Esophagus muscularis mucosa (tissue), 4 donors: ENCODE measurements around the gene TSHR. TPM values are rescaled to one million over a fixed set of nuclear protein-coding genes. Genes with fewer than 3 reads are reported as not detected.
"Not testable (repeated sequence)": the region's sequence is repeated elsewhere in the genome, so short reads cannot be mapped to it uniquely, and the experiment has no call there.

Source experiments
- DNase-seq: peaks from one replicate; pipeline ENCODE4 v3.0.0-alpha.2; 2017; ENCODE audit errors: extremely low spot score
- H3K27ac ChIP-seq, 4 donors: fragments of 200-600 bp; sonication (generic); replicated peaks in 1 of 4; 1 replicate in 3 of 4; 2 replicates in 1 of 4; pipeline ENCODE4 v1.5.1; 2016 to 2019; ENCODE audit warnings: mild to moderate bottlenecking in 1 of 4
- H3K27me3 ChIP-seq, 4 donors: fragments of 200-600 bp; sonication (generic); one replicate each; pipeline versions ENCODE4 v1.5.1 to v1.6.0; 2016 to 2019
- H3K36me3 ChIP-seq, 4 donors: fragments of 200-600 bp; sonication (generic); one replicate each; pipeline ENCODE4 v1.5.1; 2016 to 2019
- H3K4me1 ChIP-seq, 4 donors: fragments of 200-600 bp; sonication (generic); one replicate each; pipeline ENCODE4 v1.5.1; 2016 to 2019
- H3K4me3 ChIP-seq, 4 donors: fragments of 200-600 bp; sonication (generic); 1 replicate in 2 of 4; 2 replicates in 2 of 4; pipeline ENCODE4 v1.5.1; 2016 to 2019; ENCODE audit warnings: mild to moderate bottlenecking in 4 of 4, moderate library complexity in 1 of 4
- H3K9me3 ChIP-seq, 4 donors: fragments of 200-600 bp; sonication (generic); 1 replicate in 3 of 4; 2 replicates in 1 of 4; pipeline ENCODE4 v1.5.1; 2016 to 2019
- CTCF ChIP-seq, 3 experiments: fragments of 200-600 bp in 2 of 3; fragments of 450-650 bp in 1 of 3; sonication (generic) in 2 of 3; IDR thresholded peaks; one replicate each; pipeline ENCODE4 v1.5.1; 2017 to 2019; ENCODE audit warnings: antibody characterized with exemption in 3 of 3, mild to moderate bottlenecking in 2 of 3, moderate library complexity in 1 of 3
- EP300 ChIP-seq: sonication (generic); formaldehyde crosslinking; IDR thresholded peaks from one replicate; pipeline ENCODE4 v1.6.1; 2017; ENCODE audit warnings: antibody characterized with exemption
- POLR2A ChIP-seq: fragments of 450-650 bp; IDR thresholded peaks from one replicate; pipeline ENCODE4 v1.6.1; 2017; ENCODE audit warnings: antibody characterized with exemption, moderate library complexity, mild to moderate bottlenecking, low read depth
- POLR2AphosphoS5 ChIP-seq, 2 donors: sonication (generic); formaldehyde crosslinking; IDR thresholded peaks; one replicate each; pipeline ENCODE4 v1.6.1; 2017; ENCODE audit warnings: antibody characterized with exemption in 2 of 2
- WGBS: methylation state at CpG from one replicate; pipeline ENCODE4 v1.1.5; 2018; 5-methylcytosine and 5-hydroxymethylcytosine counted together
- intact Hi-C: fragments of 100-400 bp; cut with DNase I; formaldehyde crosslinking; loops from one replicate; pipeline ENCODE4 v1.15.1; 2023
- total RNA-seq, 4 donors: library from RNA; depleted of rRNA; stranded (reverse); fragments of >200 nt; gene quantifications; one replicate each; pipeline versions ENCODE4 v1.1.0 to v1.2.1, GENCODE V29; 2016

The TSHR gene
- total RNA-seq, 4 donors from 2014 or later: 0.17 TPM; not detected in 3

GRCh38 chr14:81007131-81007530, 51.7 kb downstream of the TSHR start:
- Histone ChIP-seq H3K27me3 (no peaks in the 10 kb centered on the region), H3K36me3 (no peaks in the 10 kb centered on the region), H3K27ac (no peak overlapping the region), H3K4me3 (no peak overlapping the region), H3K4me1 (no peaks in the 10 kb centered on the region), H3K9me3 (no peaks in the 10 kb centered on the region)
- WGBS: 85% methylated on average over 1 of the region's 1 CpG
- TF ChIP-seq EP300 (no peak), POLR2AphosphoS5 (IDR thresholded peaks at IDR 0.05) (no peak), CTCF (IDR thresholded peaks at IDR 0.05) (no peak), POLR2A (no peak)
- DNase-seq: no peak
- intact Hi-C loops: no loop called here

GRCh38 chr14:81009346-81009745, 53.9 kb downstream of the TSHR start:
- Histone ChIP-seq H3K4me1 (no peaks in the 10 kb centered on the region), H3K36me3 (no peaks in the 10 kb centered on the region), H3K27ac (no peak overlapping the region), H3K9me3 (no peaks in the 10 kb centered on the region), H3K4me3 (no peak overlapping the region), H3K27me3 (no peaks in the 10 kb centered on the region)
- intact Hi-C loops: no loop called here
- TF ChIP-seq CTCF (IDR thresholded peaks at IDR 0.05) (no peak), POLR2A (no peak), EP300 (no peak), POLR2AphosphoS5 (IDR thresholded peaks at IDR 0.05) (no peak)
- no peak for DNase-seq
- 81% methylated on average over 2 of the region's 2 CpGs for WGBS

GRCh38 chr14:81018251-81018650, 62.8 kb downstream of the TSHR start:
- intact Hi-C loops: no loop called here
- H3K36me3 ChIP-seq: no peaks in the 10 kb centered on the region
- no peak overlapping the region for H3K27ac ChIP-seq
- 66% methylated on average over 3 of the region's 3 CpGs for WGBS
- no peaks in the 10 kb centered on the region for H3K4me1 ChIP-seq
- no peak for TF ChIP-seq POLR2A
- no peaks in the 10 kb centered on the region for H3K27me3 ChIP-seq
- no peak overlapping the region for H3K4me3 ChIP-seq
- H3K9me3 ChIP-seq: no peaks in the 10 kb centered on the region
- DNase-seq: no peak

GRCh38 chr14:81018684-81019083, 63.3 kb downstream of the TSHR start:
- H3K27ac ChIP-seq: no peak overlapping the region
- no peak overlapping the region for H3K4me3 ChIP-seq
- no peak for DNase-seq
- no peaks in the 10 kb centered on the region for H3K9me3 ChIP-seq
- no peak for TF ChIP-seq POLR2A
- no peak for TF ChIP-seq EP300
- TF ChIP-seq POLR2AphosphoS5 (IDR thresholded peaks at IDR 0.05): no peak
- TF ChIP-seq CTCF (IDR thresholded peaks at IDR 0.05): no peak
- WGBS: 43% methylated on average over 1 of the region's 1 CpG
- H3K36me3 ChIP-seq: no peaks in the 10 kb centered on the region
- H3K27me3 ChIP-seq: no peaks in the 10 kb centered on the region
- H3K4me1 ChIP-seq: no peaks in the 10 kb centered on the region
- intact Hi-C loops: no loop called here

- H3K4me1 ChIP-seq, H3K9me3 ChIP-seq, H3K27me3 ChIP-seq, H3K27ac ChIP-seq, DNase-seq, intact Hi-C loops, H3K36me3 ChIP-seq, H3K4me3 ChIP-seq: not testable (repeated sequence)
- 71% methylated on average over 2 of the region's 2 CpGs for WGBS
These were observed 63.7 kb downstream of the TSHR start for GRCh38 chr14:81019113-81019512.

GRCh38 chr14:81023095-81023710, 67.8 kb downstream of the TSHR start:
- Histone ChIP-seq H3K9me3 (no peaks in the 10 kb centered on the region), H3K27me3 (no peaks in the 10 kb centered on the region), H3K27ac (no peak overlapping the region), H3K4me3 (no peak overlapping the region), H3K36me3 (no peaks in the 10 kb centered on the region), H3K4me1 (no peaks in the 10 kb centered on the region)
- intact Hi-C loops: no loop called here
- DNase-seq: no peak
- TF ChIP-seq EP300 (no peak), POLR2A (no peak), POLR2AphosphoS5 (IDR thresholded peaks at IDR 0.05) (no peak)
